ENCODE data around the gene TSHZ2.

DNA sequence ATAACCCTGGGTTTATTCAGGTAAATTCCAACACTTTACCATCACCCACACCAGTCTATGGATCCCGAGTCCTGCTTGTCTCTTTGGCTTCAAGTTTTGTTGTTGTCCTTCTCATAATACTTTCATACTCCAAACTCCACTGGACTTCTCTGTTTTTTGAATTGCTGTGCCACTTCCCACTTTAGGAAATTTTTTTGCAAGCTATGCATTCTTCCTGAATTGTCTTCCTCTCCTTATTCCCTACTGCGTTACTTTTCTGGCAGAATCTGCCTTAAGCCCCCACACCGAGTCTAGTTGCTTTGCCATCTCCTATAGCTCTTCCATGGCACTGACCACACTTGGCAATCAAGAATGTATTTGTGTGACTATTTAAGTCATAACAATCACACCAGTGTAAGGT is 96.1 kb downstream of the TSHZ2 start:
- TF ChIP-seq, protein P1, sequence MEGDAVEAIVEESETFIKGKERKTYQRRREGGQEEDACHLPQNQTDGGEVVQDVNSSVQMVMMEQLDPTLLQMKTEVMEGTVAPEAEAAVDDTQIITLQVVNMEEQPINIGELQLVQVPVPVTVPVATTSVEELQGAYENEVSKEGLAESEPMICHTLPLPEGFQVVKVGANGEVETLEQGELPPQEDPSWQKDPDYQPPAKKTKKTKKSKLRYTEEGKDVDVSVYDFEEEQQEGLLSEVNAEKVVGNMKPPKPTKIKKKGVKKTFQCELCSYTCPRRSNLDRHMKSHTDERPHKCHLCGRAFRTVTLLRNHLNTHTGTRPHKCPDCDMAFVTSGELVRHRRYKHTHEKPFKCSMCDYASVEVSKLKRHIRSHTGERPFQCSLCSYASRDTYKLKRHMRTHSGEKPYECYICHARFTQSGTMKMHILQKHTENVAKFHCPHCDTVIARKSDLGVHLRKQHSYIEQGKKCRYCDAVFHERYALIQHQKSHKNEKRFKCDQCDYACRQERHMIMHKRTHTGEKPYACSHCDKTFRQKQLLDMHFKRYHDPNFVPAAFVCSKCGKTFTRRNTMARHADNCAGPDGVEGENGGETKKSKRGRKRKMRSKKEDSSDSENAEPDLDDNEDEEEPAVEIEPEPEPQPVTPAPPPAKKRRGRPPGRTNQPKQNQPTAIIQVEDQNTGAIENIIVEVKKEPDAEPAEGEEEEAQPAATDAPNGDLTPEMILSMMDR (IDR thresholded peaks at IDR 0.05; ENCODE audit: poor library complexity, severe bottlenecking): no peak
- TF ChIP-seq POLR2AphosphoS5 (IDR thresholded peaks at IDR 0.05) (no peak), EZH2 (IDR thresholded peaks at IDR 0.05; ENCODE audit: borderline replicate concordance, insufficient read depth, low read length, poor library complexity, severe bottlenecking) (no peak), EP300 (conservative IDR thresholded peaks at IDR 0.05; ENCODE audit: poor library complexity, severe bottlenecking) (no peak), SMC3 (conservative IDR thresholded peaks at IDR 0.05; ENCODE audit: poor library complexity) (no peak)
